GM12878 (cell line): Measurements from ENCODE around the gene XRRA1.

ENCODE experiments used
- BCL11A ChIP-seq: IDR thresholded peaks from 2 replicates; pipeline ENCODE4 v1.6.1; 2011; ENCODE audit warnings: low read depth, low read length
- EGR1 ChIP-seq, 2 experiments: IDR thresholded peaks; 1 replicate in 1 of 2; 2 replicates in 1 of 2; pipeline ENCODE4 v1.6.1; 2011 to 2012; ENCODE audit warnings: low read depth in 2 of 2, low read length in 2 of 2, borderline replicate concordance in 1 of 2, mild to moderate bottlenecking in 1 of 2, moderate library complexity in 1 of 2
- ESRRA ChIP-seq: IDR thresholded peaks from 2 replicates; pipeline ENCODE4 v1.6.1; 2012; ENCODE audit warnings: mild to moderate bottlenecking, low read length, improper control_type of control experiment
- MYC ChIP-seq: IDR thresholded peaks from 2 replicates; pipeline ENCODE4 v1.6.1; 2011; ENCODE audit warnings: mild to moderate bottlenecking, low read length, moderate library complexity, inconsistent platforms; ENCODE audit not compliant: insufficient read depth, insufficient replicate concordance, insufficient read length, severe bottlenecking
- NRF1 ChIP-seq: conservative IDR thresholded peaks from 2 replicates; pipeline ENCODE4 v1.6.1; 2011; ENCODE audit warnings: mild to moderate bottlenecking, low read depth, low read length, improper control_type of control experiment
- POLR2A ChIP-seq: IDR thresholded peaks from 2 replicates; pipeline ENCODE4 v1.6.1; 2011; ENCODE audit warnings: low read depth, mild to moderate bottlenecking, low read length
- POLR2AphosphoS5 ChIP-seq: IDR thresholded peaks from 2 replicates; pipeline ENCODE4 v1.6.1; 2011; ENCODE audit warnings: mild to moderate bottlenecking, low read length, inconsistent platforms
- SIN3A ChIP-seq: IDR thresholded peaks from 2 replicates; pipeline ENCODE4 v1.6.1; 2012; ENCODE audit warnings: low read depth, low read length, improper control_type of control experiment
- SRF ChIP-seq, 2 experiments: IDR thresholded peaks; 2 replicates each; pipeline ENCODE4 v1.6.1; 2011; ENCODE audit warnings: low read depth in 2 of 2, low read length in 2 of 2, mild to moderate bottlenecking in 1 of 2, moderate library complexity in 1 of 2
- TAF1 ChIP-seq: IDR thresholded peaks from 2 replicates; pipeline ENCODE4 v1.6.1; 2011; ENCODE audit warnings: mild to moderate bottlenecking, low read depth, low read length, borderline replicate concordance
- TARDBP ChIP-seq: IDR thresholded peaks from 2 replicates; pipeline ENCODE4 v1.6.1; 2016; ENCODE audit warnings: borderline replicate concordance
- ZNF274 ChIP-seq: IDR thresholded peaks from one replicate; pipeline ENCODE4 v1.8.0; 2011; ENCODE audit not compliant: insufficient read length, insufficient read depth
- TF ChIP-seq, protein P1 (sequence below), 3 experiments: IDR thresholded peaks in 2 of 3; conservative IDR thresholded peaks in 1 of 3; 2 replicates each; pipeline ENCODE4 v1.5.1; 2011; ENCODE audit warnings: low read depth in 3 of 3, low read length in 3 of 3, mild to moderate bottlenecking in 3 of 3, control low read depth in 2 of 3, moderate library complexity in 2 of 3, inconsistent platforms in 1 of 3, mixed read lengths in 1 of 3; ENCODE audit not compliant: control insufficient read depth in 2 of 3, insufficient read depth in 1 of 3; ENCODE audit errors: extremely low read depth in 1 of 3

DNA sequence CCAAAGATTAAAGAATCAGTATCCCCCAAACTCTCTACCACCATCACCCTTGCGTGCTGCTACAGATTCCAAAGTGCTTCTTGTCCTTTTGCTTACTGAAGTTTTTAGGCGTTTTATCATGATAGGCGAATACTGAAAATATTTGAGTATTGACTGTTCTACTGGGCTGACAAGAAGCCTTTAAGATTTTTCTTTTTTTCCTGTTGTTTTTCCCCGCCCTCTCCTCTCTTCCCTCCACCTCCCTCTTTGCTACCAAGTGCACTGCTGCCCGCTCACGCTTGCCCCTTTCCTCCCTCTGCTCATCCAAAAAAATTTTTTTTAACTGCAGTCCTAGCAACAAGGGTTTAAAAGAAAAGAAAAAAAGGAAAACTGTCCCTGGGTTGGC lies 854 bp upstream of the XRRA1 start:
- TF ChIP-seq TARDBP: no peak
- TF ChIP-seq TAF1: no peak
- TF ChIP-seq, protein P1, sequence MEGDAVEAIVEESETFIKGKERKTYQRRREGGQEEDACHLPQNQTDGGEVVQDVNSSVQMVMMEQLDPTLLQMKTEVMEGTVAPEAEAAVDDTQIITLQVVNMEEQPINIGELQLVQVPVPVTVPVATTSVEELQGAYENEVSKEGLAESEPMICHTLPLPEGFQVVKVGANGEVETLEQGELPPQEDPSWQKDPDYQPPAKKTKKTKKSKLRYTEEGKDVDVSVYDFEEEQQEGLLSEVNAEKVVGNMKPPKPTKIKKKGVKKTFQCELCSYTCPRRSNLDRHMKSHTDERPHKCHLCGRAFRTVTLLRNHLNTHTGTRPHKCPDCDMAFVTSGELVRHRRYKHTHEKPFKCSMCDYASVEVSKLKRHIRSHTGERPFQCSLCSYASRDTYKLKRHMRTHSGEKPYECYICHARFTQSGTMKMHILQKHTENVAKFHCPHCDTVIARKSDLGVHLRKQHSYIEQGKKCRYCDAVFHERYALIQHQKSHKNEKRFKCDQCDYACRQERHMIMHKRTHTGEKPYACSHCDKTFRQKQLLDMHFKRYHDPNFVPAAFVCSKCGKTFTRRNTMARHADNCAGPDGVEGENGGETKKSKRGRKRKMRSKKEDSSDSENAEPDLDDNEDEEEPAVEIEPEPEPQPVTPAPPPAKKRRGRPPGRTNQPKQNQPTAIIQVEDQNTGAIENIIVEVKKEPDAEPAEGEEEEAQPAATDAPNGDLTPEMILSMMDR (IDR thresholded peaks at IDR 0.05 in 2 of 3, conservative IDR thresholded peaks at IDR 0.05 in 1 of 3; ENCODE audit: control insufficient read depth in 2 of 3, extremely low read depth in 1 of 3, insufficient read depth in 1 of 3, low read depth in 3 of 3, low read length in 3 of 3): no peak
- TF ChIP-seq MYC: no peak
- no peak for TF ChIP-seq ZNF274
- no peak for TF ChIP-seq POLR2A
- TF ChIP-seq EGR1 (IDR thresholded peaks at IDR 0.05; ENCODE audit: borderline replicate concordance in 1 of 2, low read depth in 2 of 2, low read length in 2 of 2): no peak
- TF ChIP-seq BCL11A: no peak
- TF ChIP-seq SIN3A: no peak
- TF ChIP-seq NRF1: no peak
- no peak for TF ChIP-seq ESRRA
- TF ChIP-seq SRF (IDR thresholded peaks at IDR 0.05; ENCODE audit: low read depth in 2 of 2, low read length in 2 of 2): no peak
- TF ChIP-seq POLR2AphosphoS5: no peak
